Gastrocnemius medialis (tissue), 4 donors: ENCODE results near the gene CAMTA1. TPM values are rescaled to one million over a fixed set of nuclear protein-coding genes. Genes with fewer than 3 reads are reported as not detected.

Experiments used
- ATAC-seq, 2 donors: fragments of 150-250 bp; one replicate each; pipeline ENCODE4 v1.9.1; 2016
- DNase-seq, 2 donors: peaks; one replicate each; pipeline ENCODE4 v3.0.0-alpha.2; 2019
- H3K27ac ChIP-seq, 4 donors: fragments of 200-600 bp; sonication (generic); 1 replicate in 1 of 4; 2 replicates in 3 of 4; pipeline ENCODE4 v1.5.1; 2016 to 2018; ENCODE audit warnings: mild to moderate bottlenecking in 2 of 4, moderate library complexity in 1 of 4
- H3K27me3 ChIP-seq, 3 donors: fragments of 200-600 bp; sonication (generic) in 2 of 3; 1 replicate in 1 of 3; 2 replicates in 2 of 3; pipeline versions ENCODE4 v1.5.1 to v1.6.0; 2016 to 2019; ENCODE audit warnings: mild to moderate bottlenecking in 1 of 3, moderate library complexity in 1 of 3
- H3K36me3 ChIP-seq, 2 donors: fragments of 200-600 bp; sonication (generic) in 1 of 2; one replicate each; pipeline ENCODE4 v1.5.1; 2017 to 2018
- H3K4me1 ChIP-seq, 2 donors: fragments of 200-600 bp; sonication (generic) in 1 of 2; one replicate each; pipeline ENCODE4 v1.5.1; 2016 to 2017; ENCODE audit warnings: mild to moderate bottlenecking in 2 of 2
- H3K4me3 ChIP-seq, 4 donors: fragments of 200-600 bp; sonication (generic) in 3 of 4; 1 replicate in 1 of 4; 2 replicates in 3 of 4; pipeline ENCODE4 v1.5.1; 2016 to 2019; ENCODE audit warnings: mild to moderate bottlenecking in 2 of 4
- H3K9me3 ChIP-seq, 3 donors: fragments of 200-600 bp; sonication (generic) in 2 of 3; 1 replicate in 1 of 3; 2 replicates in 2 of 3; pipeline ENCODE4 v1.5.1; 2016 to 2019
- CTCF ChIP-seq, 5 experiments: fragments of 450-650 bp in 3 of 5; fragments of 200-600 bp in 2 of 5; sonication (generic) in 2 of 5; IDR thresholded peaks in 4 of 5; conservative IDR thresholded peaks in 1 of 5; 1 replicate in 4 of 5; 2 replicates in 1 of 5; pipeline ENCODE4 v1.5.1; 2016 to 2019; ENCODE audit warnings: antibody characterized with exemption in 5 of 5, mild to moderate bottlenecking in 3 of 5, moderate library complexity in 3 of 5
- POLR2A ChIP-seq, 2 donors: fragments of 450-650 bp; IDR thresholded peaks; one replicate each; pipeline ENCODE4 v1.6.1; 2017; ENCODE audit warnings: antibody characterized with exemption in 2 of 2, mild to moderate bottlenecking in 2 of 2, moderate library complexity in 2 of 2
- in situ Hi-C, 4 donors: fragments of 200-750 bp; cut with MboI; loops; one replicate each; pipeline versions ENCODE4 v1.15.0 to v1.8.0; 2017; ENCODE audit warnings: low sequenced_read_pairs in 4 of 4
- intact Hi-C: fragments of 100-400 bp; cut with DNase I; formaldehyde crosslinking; loops from one replicate; pipeline ENCODE4 v1.15.1; 2023; ENCODE audit warnings: low total_unique reads
- total RNA-seq, 4 donors: library from RNA; depleted of rRNA; stranded (reverse); fragments of >200 nt; gene quantifications; one replicate each; pipeline versions ENCODE4 v1.1.0 to v1.2.3, GENCODE V29; 2016

Gene CAMTA1
- total RNA-seq, 4 donors from 2014 or later: 60.5 to 113 (median 70.4) TPM

- Histone ChIP-seq H3K4me3 (no peak overlapping the region), H3K36me3 (no peaks in the 10 kb centered on the region), H3K4me1 (no peaks in the 10 kb centered on the region), H3K27ac (no peak overlapping the region), H3K9me3 (no peaks in the 10 kb centered on the region), H3K27me3 (no peaks in the 10 kb centered on the region)
- TF ChIP-seq POLR2A (IDR thresholded peaks at IDR 0.05): no peak
- no peak for TF ChIP-seq CTCF (IDR thresholded peaks at IDR 0.05 in 4 of 5, conservative IDR thresholded peaks at IDR 0.05 in 1 of 5)
- ATAC-seq (no peak), DNase-seq (no peak)
- in situ Hi-C loops (no loop called here), intact Hi-C loops (no loop called here)
These were observed 909.6 kb downstream of the CAMTA1 start for GRCh38 chr1:7694600-7695496.

- Histone ChIP-seq H3K36me3 (no peaks in the 10 kb centered on the region), H3K27ac (no peak overlapping the region), H3K9me3 (no peaks in the 10 kb centered on the region), H3K4me1 (no peaks in the 10 kb centered on the region), H3K27me3 (no peaks in the 10 kb centered on the region), H3K4me3 (no peak overlapping the region)
- TF ChIP-seq POLR2A (IDR thresholded peaks at IDR 0.05) (no peak), CTCF (IDR thresholded peaks at IDR 0.05 in 4 of 5, conservative IDR thresholded peaks at IDR 0.05 in 1 of 5) (no peak)
- in situ Hi-C loops: no loop called here
- ATAC-seq (no peak), DNase-seq (no peak)
- intact Hi-C loops: no loop called here
These were observed 910.4 kb downstream of the CAMTA1 start for GRCh38 chr1:7695497-7696117.

GRCh38 chr1:7698641-7699040 is 913.4 kb downstream of the CAMTA1 start:
- ATAC-seq: no peak
- Histone ChIP-seq H3K36me3 (no peaks in the 10 kb centered on the region), H3K4me3 (no peak overlapping the region), H3K4me1 (no peaks in the 10 kb centered on the region), H3K9me3 (no peaks in the 10 kb centered on the region), H3K27ac (no peak overlapping the region), H3K27me3 (no peaks in the 10 kb centered on the region)
- in situ Hi-C loops: no loop called here
- no peak for TF ChIP-seq POLR2A (IDR thresholded peaks at IDR 0.05)
- no peak for TF ChIP-seq CTCF (IDR thresholded peaks at IDR 0.05 in 4 of 5, conservative IDR thresholded peaks at IDR 0.05 in 1 of 5)
- DNase-seq: no peak
- intact Hi-C loops: no loop called here

GRCh38 chr1:7702365-7702764 is 917.1 kb downstream of the CAMTA1 start:
- ATAC-seq: no peak
- Histone ChIP-seq H3K9me3 (no peaks in the 10 kb centered on the region), H3K27me3 (no peaks in the 10 kb centered on the region), H3K36me3 (no peaks in the 10 kb centered on the region), H3K27ac (no peak overlapping the region), H3K4me3 (no peak overlapping the region), H3K4me1 (no peaks in the 10 kb centered on the region)
- intact Hi-C loops (no loop called here), in situ Hi-C loops (no loop called here)
- DNase-seq: no peak
- TF ChIP-seq CTCF (IDR thresholded peaks at IDR 0.05 in 4 of 5, conservative IDR thresholded peaks at IDR 0.05 in 1 of 5) (no peak), POLR2A (IDR thresholded peaks at IDR 0.05) (no peak)
